HuH-7.5 (cell line): Measurements from ENCODE around the gene KLHDC8A.

Source experiments
- DNase-seq: peaks from one replicate; pipeline ENCODE4 v3.0.0; 2011; ENCODE audit warnings: low spot score

KLHDC8A gene

GRCh38 chr1:205296154-205296553 is 60.6 kb downstream of the KLHDC8A start:
- DNase-seq, result no peak

GRCh38 chr1:205294934-205295333 is 61.8 kb downstream of the KLHDC8A start:
- no peak for DNase-seq

GRCh38 chr1:205294175-205294917 is 62.4 kb downstream of the KLHDC8A start:
- DNase-seq, result no peak

- no peak for DNase-seq
Measured at GRCh38 chr1:205293350-205294074, 63.2 kb downstream of the KLHDC8A start.

- DNase-seq, result no peak
Measured at GRCh38 chr1:205291596-205291995, 65.1 kb downstream of the KLHDC8A start.

GRCh38 chr1:205287767-205288559 is 68.8 kb downstream of the KLHDC8A start:
- no peak for DNase-seq

GRCh38 chr1:205287076-205287475 is 69.6 kb downstream of the KLHDC8A start:
- no peak for DNase-seq

GRCh38 chr1:205286335-205286950 is 70.3 kb downstream of the KLHDC8A start:
- no peak for DNase-seq
